ENCODE data around the gene CALN1. TPM values are rescaled to one million over a fixed set of nuclear protein-coding genes. Genes with fewer than 3 reads are reported as not detected.

The CALN1 gene
- total and polyA plus RNA-seq, 9 of the 15 experiments (the other 6 are each of a cell fraction or from before 2014, with no cell fraction given), result 1.4 to 7.5 (median 3.3) TPM

DNA sequence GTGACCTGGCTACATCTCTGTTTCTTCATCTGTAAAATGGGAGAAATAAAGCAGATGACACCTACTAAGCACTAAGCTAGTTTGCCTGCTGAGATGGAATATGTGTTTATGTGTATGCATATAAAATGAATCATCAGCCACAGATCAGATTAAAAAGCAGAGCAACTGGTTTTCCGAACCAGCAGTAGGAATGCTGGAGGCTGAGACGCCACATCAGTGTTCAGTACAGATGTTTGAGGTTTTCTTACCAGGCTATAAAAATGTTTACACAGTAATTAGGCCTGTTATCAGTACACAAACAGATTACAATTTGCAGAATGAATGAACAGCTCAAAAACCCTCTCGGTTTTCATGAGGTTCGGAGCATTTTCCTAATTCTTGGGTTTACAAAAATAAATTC lies 85.8 kb downstream of the CALN1 start (continued):
- TF ChIP-seq, protein P1, sequence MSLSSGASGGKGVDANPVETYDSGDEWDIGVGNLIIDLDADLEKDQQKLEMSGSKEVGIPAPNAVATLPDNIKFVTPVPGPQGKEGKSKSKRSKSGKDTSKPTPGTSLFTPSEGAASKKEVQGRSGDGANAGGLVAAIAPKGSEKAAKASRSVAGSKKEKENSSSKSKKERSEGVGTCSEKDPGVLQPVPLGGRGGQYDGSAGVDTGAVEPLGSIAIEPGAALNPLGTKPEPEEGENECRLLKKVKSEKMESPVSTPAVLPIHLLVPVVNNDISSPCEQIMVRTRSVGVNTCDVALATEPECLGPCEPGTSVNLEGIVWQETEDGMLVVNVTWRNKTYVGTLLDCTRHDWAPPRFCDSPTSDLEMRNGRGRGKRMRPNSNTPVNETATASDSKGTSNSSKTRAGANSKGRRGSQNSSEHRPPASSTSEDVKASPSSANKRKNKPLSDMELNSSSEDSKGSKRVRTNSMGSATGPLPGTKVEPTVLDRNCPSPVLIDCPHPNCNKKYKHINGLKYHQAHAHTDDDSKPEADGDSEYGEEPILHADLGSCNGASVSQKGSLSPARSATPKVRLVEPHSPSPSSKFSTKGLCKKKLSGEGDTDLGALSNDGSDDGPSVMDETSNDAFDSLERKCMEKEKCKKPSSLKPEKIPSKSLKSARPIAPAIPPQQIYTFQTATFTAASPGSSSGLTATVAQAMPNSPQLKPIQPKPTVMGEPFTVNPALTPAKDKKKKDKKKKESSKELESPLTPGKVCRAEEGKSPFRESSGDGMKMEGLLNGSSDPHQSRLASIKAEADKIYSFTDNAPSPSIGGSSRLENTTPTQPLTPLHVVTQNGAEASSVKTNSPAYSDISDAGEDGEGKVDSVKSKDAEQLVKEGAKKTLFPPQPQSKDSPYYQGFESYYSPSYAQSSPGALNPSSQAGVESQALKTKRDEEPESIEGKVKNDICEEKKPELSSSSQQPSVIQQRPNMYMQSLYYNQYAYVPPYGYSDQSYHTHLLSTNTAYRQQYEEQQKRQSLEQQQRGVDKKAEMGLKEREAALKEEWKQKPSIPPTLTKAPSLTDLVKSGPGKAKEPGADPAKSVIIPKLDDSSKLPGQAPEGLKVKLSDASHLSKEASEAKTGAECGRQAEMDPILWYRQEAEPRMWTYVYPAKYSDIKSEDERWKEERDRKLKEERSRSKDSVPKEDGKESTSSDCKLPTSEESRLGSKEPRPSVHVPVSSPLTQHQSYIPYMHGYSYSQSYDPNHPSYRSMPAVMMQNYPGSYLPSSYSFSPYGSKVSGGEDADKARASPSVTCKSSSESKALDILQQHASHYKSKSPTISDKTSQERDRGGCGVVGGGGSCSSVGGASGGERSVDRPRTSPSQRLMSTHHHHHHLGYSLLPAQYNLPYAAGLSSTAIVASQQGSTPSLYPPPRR (CRISPR knock-in tag; IDR thresholded peaks at IDR 0.05; ENCODE audit: borderline replicate concordance), result no peak
- TF ChIP-seq, protein P2, sequence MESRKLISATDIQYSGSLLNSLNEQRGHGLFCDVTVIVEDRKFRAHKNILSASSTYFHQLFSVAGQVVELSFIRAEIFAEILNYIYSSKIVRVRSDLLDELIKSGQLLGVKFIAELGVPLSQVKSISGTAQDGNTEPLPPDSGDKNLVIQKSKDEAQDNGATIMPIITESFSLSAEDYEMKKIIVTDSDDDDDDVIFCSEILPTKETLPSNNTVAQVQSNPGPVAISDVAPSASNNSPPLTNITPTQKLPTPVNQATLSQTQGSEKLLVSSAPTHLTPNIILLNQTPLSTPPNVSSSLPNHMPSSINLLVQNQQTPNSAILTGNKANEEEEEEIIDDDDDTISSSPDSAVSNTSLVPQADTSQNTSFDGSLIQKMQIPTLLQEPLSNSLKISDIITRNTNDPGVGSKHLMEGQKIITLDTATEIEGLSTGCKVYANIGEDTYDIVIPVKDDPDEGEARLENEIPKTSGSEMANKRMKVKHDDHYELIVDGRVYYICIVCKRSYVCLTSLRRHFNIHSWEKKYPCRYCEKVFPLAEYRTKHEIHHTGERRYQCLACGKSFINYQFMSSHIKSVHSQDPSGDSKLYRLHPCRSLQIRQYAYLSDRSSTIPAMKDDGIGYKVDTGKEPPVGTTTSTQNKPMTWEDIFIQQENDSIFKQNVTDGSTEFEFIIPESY (CRISPR knock-in tag; IDR thresholded peaks at IDR 0.05), result no peak
- no peak for TF ChIP-seq DDX20 (tag; IDR thresholded peaks at IDR 0.05; ENCODE audit: low read depth)
- no peak for TF ChIP-seq FIP1L1 (IDR thresholded peaks at IDR 0.05; ENCODE audit: low read depth, low read length, poor library complexity, severe bottlenecking)
- no peak for TF ChIP-seq BRD9 (IDR thresholded peaks at IDR 0.05; ENCODE audit: low read depth, partially characterized antibody)
- peak; percentile 20; the same call in 1 of the 2 replicates for TF ChIP-seq CBFA2T2 (conservative IDR thresholded peaks at IDR 0.05)
- TF ChIP-seq ZNF696 (CRISPR knock-in tag; conservative IDR thresholded peaks at IDR 0.05), result no peak
- TF ChIP-seq, protein P3, sequence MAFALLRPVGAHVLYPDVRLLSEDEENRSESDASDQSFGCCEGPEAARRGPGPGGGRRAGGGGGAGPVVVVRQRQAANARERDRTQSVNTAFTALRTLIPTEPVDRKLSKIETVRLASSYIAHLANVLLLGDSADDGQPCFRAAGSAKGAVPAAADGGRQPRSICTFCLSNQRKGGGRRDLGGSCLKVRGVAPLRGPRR (CRISPR knock-in tag; IDR thresholded peaks at IDR 0.05), result no peak
- TF ChIP-seq TEAD4 (IDR thresholded peaks at IDR 0.05; ENCODE audit: low read length), result peak; percentile 51; the same call in 1 of the 2 replicates
- TF ChIP-seq TEAD4 (CRISPR knock-in tag; IDR thresholded peaks at IDR 0.05; ENCODE audit: borderline replicate concordance), result no peak
- no peak for TF ChIP-seq CEBPZ (IDR thresholded peaks at IDR 0.05; ENCODE audit: borderline replicate concordance, low read depth, low read length)
- TF ChIP-seq, protein P4, sequence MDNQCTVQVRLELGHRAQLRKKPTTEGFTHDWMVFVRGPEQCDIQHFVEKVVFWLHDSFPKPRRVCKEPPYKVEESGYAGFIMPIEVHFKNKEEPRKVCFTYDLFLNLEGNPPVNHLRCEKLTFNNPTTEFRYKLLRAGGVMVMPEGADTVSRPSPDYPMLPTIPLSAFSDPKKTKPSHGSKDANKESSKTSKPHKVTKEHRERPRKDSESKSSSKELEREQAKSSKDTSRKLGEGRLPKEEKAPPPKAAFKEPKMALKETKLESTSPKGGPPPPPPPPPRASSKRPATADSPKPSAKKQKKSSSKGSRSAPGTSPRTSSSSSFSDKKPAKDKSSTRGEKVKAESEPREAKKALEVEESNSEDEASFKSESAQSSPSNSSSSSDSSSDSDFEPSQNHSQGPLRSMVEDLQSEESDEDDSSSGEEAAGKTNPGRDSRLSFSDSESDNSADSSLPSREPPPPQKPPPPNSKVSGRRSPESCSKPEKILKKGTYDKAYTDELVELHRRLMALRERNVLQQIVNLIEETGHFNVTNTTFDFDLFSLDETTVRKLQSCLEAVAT (IDR thresholded peaks at IDR 0.05), result no peak
